ENCODE data around the gene FAM53B.

- no peak for TF ChIP-seq EZH2phosphoT487 (IDR thresholded peaks at IDR 0.05; ENCODE audit: borderline replicate concordance, low read depth, low read length)
- TF ChIP-seq, protein P1, sequence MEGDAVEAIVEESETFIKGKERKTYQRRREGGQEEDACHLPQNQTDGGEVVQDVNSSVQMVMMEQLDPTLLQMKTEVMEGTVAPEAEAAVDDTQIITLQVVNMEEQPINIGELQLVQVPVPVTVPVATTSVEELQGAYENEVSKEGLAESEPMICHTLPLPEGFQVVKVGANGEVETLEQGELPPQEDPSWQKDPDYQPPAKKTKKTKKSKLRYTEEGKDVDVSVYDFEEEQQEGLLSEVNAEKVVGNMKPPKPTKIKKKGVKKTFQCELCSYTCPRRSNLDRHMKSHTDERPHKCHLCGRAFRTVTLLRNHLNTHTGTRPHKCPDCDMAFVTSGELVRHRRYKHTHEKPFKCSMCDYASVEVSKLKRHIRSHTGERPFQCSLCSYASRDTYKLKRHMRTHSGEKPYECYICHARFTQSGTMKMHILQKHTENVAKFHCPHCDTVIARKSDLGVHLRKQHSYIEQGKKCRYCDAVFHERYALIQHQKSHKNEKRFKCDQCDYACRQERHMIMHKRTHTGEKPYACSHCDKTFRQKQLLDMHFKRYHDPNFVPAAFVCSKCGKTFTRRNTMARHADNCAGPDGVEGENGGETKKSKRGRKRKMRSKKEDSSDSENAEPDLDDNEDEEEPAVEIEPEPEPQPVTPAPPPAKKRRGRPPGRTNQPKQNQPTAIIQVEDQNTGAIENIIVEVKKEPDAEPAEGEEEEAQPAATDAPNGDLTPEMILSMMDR (conservative IDR thresholded peaks at IDR 0.05; ENCODE audit: low read length) = no peak
These were observed 117.3 kb downstream of the FAM53B start for GRCh38 chr10:124626759-124627380.
